K562 (cell line): ENCODE data around the gene HBQ1. TPM values are rescaled to one million over a fixed set of nuclear protein-coding genes. Genes with fewer than 3 reads are reported as not detected.

Experiments
- AFF4 ChIP-seq: sonication (generic); formaldehyde crosslinking; IDR thresholded peaks from 2 replicates; pipeline ENCODE4 v1.8.0; 2023; ENCODE audit warnings: mild to moderate bottlenecking, missing genetic modification reagents
- ATF7 ChIP-seq: fragments of 450-650 bp; IDR thresholded peaks from 2 replicates; pipeline ENCODE4 v1.7.1; 2014; ENCODE audit warnings: mild to moderate bottlenecking, moderate library complexity
- BDP1 ChIP-seq: IDR thresholded peaks from 3 replicates; pipeline ENCODE4 v1.6.1; 2011; ENCODE audit not compliant: insufficient read length, insufficient read depth
- EGR1 ChIP-seq: fragments of 450-650 bp; conservative IDR thresholded peaks from 2 replicates; pipeline ENCODE4 v1.6.1; 2017; ENCODE audit warnings: mild to moderate bottlenecking
- NR2C1 ChIP-seq, 2 experiments: fragments of 450-650 bp; IDR thresholded peaks; 2 replicates each; pipeline ENCODE4 v1.6.1; 2017; ENCODE audit warnings: mild to moderate bottlenecking in 2 of 2, antibody characterized with exemption in 1 of 2, inconsistent platforms in 1 of 2, missing compliant biosample characterization in 1 of 2, missing genetic modification characterization in 1 of 2
- PPARD ChIP-seq: fragments of 250-450 bp; sonication (Bioruptor Pico); IDR thresholded peaks from 2 replicates; pipeline ENCODE4 v1.8.0; 2022; ENCODE audit warnings: inconsistent platforms, mild to moderate bottlenecking, moderate library complexity
- SOX6 ChIP-seq: fragments of 450-650 bp; IDR thresholded peaks from 2 replicates; pipeline ENCODE4 v1.6.1; 2014; ENCODE audit warnings: mild to moderate bottlenecking
- TRIM24 ChIP-seq, 2 experiments: fragments of 450-650 bp; IDR thresholded peaks; 2 replicates each; pipeline ENCODE4 v1.6.1; 2016
- VEZF1 ChIP-seq: fragments of 200-800 bp; sonication (Bioruptor generic); IDR thresholded peaks from 2 replicates; pipeline ENCODE4 v1.6.1; 2017; ENCODE audit warnings: missing genetic modification characterization, missing compliant biosample characterization
- ZBTB40 ChIP-seq, 2 experiments: fragments of 450-650 bp in 1 of 2; sonication (generic) in 1 of 2; formaldehyde crosslinking in 1 of 2; IDR thresholded peaks; 2 replicates each; pipeline versions ENCODE4 v1.7.1 to v1.9.0; 2016 to 2022; ENCODE audit warnings: inconsistent platforms in 1 of 2, mild to moderate bottlenecking in 1 of 2, missing genetic modification reagents in 1 of 2
- ZFX ChIP-seq: sonication (generic); formaldehyde crosslinking; IDR thresholded peaks from 2 replicates; pipeline ENCODE4 v1.8.0; 2022; ENCODE audit warnings: mild to moderate bottlenecking, missing genetic modification reagents, moderate library complexity
- polyA plus RNA-seq, 8 experiments: library from polyadenylated mRNA; depleted of rRNA in 4 of 8; stranded (reverse) in 5 of 8; unstranded in 3 of 8; fragments of >200 nt; fragmentation: Nextera tagmentation in 2 of 8; fragmentation: Illumina TruSeq in 1 of 8; extraction: Ambion mirVana in 2 of 8; extraction: Trizol in 1 of 8; gene quantifications; 2 replicates each; pipeline versions ENCODE4 v1.2.1 to v1.2.3, GENCODE V29; 2011 to 2014; ENCODE audit warnings: inconsistent platforms in 1 of 8, missing spikeins in 1 of 8
- total RNA-seq, 7 experiments: library from RNA; depleted of rRNA in 6 of 7; stranded (reverse); fragments of >200 nt in 6 of 7; fragmentation: Illumina TruSeq in 2 of 7; extraction: Trizol in 2 of 7; gene quantifications; 2 replicates each; pipeline versions ENCODE4 v1.2.1 to v1.2.3, GENCODE V29; 2011 to 2021; ENCODE audit warnings: low replicate concordance in 1 of 7

HBQ1 gene
- total and polyA plus RNA-seq, 9 of the 15 experiments (the other 6 are each of a cell fraction or from before 2014, with no cell fraction given): 2.3 to 190 (median 19.8) TPM

GRCh38 chr16:143047-143446 lies 37.2 kb upstream of the HBQ1 start (continued):
- peak; percentile 63; the same call in 1 of the 2 replicates for TF ChIP-seq AFF4 (CRISPR knock-in tag)
- peak; percentile 80 for TF ChIP-seq ZFX (CRISPR knock-in tag)
- peak; percentile 68 for TF ChIP-seq NR2C1 (IDR thresholded peaks at IDR 0.05)
- 0 out of 2 replicates have a peak, but pooled peaks have one; percentile 46 for TF ChIP-seq NR2C1 (tag; IDR thresholded peaks at IDR 0.05)
- TF ChIP-seq SOX6: peak; percentile 79
- TF ChIP-seq ZBTB40 (IDR thresholded peaks at IDR 0.05): no peak
- TF ChIP-seq ZBTB40 (CRISPR knock-in tag; IDR thresholded peaks at IDR 0.05): no peak
- no peak for TF ChIP-seq BDP1
- no peak for TF ChIP-seq PPARD (CRISPR knock-in tag)
- peak; percentile 78 to 83; a peak in 3 of 4 replicates for TF ChIP-seq TRIM24 (IDR thresholded peaks at IDR 0.05)
- TF ChIP-seq EGR1: peak; percentile 24; the same call in 1 of the 2 replicates
- peak; percentile 74 for TF ChIP-seq VEZF1 (CRISPR knock-in tag)
- 0 out of 2 replicates have a peak, but pooled peaks have one; percentile 13 for TF ChIP-seq ATF7
